ENCODE results near the gene CIDEC.

- TF ChIP-seq CTCF (IDR thresholded peaks at IDR 0.05), result peak in 1 of 7 experiments; percentile 15
- no peak for TF ChIP-seq POLR2AphosphoS5 (IDR thresholded peaks at IDR 0.05)
Measured at GRCh38 chr3:9826815-9827573, 53.1 kb downstream of the CIDEC start.
